ENCODE measurements around the gene IKZF3.

Gene IKZF3

DNA sequence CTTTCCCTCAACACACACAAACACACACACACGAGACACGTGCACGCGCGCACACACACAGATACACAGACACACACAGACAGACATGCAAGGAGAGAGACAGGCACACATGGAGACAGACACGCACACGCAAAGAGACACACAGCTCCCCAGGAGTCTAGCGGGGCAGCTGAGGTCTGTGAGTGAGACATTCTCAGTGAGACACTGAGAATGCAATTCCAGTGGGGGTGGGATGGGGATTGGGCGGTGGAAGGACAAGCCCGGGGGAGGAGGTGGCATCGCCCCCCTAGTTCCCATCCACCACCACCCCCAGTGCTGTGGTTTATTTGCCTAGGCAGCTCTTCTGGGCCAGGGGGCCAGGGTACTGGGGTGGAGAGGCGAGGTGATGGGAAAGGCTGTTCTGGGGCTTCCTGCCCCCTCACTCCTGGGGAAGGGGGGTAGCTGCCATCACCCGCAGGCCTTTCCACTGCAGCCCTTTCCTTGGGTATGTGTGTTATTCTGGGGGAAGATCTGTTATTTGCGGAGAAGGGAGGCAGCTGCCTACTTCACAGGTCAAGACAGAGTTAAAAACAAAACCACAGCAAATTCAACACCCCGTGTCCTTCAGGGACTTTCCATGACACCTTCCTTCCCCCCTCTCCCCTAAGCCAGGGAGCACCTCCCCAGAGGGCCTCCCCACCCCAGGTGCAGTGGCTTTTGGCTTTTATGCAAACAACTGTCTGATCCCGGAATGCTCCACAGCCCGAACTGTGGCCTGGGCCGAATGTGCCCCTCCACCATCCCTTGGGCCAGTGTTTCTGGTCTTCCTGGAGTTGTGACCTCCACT, 108.3 kb downstream of the IKZF3 start:
- Histone ChIP-seq H3K9me2 (replicated peaks; ENCODE audit: insufficient read depth, low read length) (no peaks in the 10 kb centered on the region), H2AFZ (ENCODE audit: low read depth, low read length, severe bottlenecking) (no peak overlapping the region), H3K9ac (ENCODE audit: low read length) (peak overlapping the region; percentile 92), H3F3A (ENCODE audit: insufficient read depth) (peaks cover 58% of the 10 kb centered on the region), H3K79me2 (ENCODE audit: insufficient read depth, low read length) (no peaks in the 10 kb centered on the region; the same call in none of the 2 replicates), H3K27me3 (ENCODE audit: low read length) (no peaks in the 10 kb centered on the region), H3K36me3 (ENCODE audit: low read length) (no peaks in the 10 kb centered on the region), H3K4me3 (ENCODE audit: insufficient read depth, low read length, poor library complexity, severe bottlenecking) (peak overlapping the region; percentile 48), H4K20me1 (ENCODE audit: low read depth, low read length) (no peaks in the 10 kb centered on the region), H3K9me3 (ENCODE audit: insufficient read depth, low read length) (no peaks in the 10 kb centered on the region), H3K27ac (ENCODE audit: low read depth, low read length) (peak overlapping the region; percentile 100), H3K4me2 (ENCODE audit: low read depth, low read length, poor library complexity, severe bottlenecking) (peak overlapping the region; percentile 96)
- TF ChIP-seq EZH2phosphoT487 (conservative IDR thresholded peaks at IDR 0.05; ENCODE audit: low read length), result no peak
- TF ChIP-seq, protein P1, sequence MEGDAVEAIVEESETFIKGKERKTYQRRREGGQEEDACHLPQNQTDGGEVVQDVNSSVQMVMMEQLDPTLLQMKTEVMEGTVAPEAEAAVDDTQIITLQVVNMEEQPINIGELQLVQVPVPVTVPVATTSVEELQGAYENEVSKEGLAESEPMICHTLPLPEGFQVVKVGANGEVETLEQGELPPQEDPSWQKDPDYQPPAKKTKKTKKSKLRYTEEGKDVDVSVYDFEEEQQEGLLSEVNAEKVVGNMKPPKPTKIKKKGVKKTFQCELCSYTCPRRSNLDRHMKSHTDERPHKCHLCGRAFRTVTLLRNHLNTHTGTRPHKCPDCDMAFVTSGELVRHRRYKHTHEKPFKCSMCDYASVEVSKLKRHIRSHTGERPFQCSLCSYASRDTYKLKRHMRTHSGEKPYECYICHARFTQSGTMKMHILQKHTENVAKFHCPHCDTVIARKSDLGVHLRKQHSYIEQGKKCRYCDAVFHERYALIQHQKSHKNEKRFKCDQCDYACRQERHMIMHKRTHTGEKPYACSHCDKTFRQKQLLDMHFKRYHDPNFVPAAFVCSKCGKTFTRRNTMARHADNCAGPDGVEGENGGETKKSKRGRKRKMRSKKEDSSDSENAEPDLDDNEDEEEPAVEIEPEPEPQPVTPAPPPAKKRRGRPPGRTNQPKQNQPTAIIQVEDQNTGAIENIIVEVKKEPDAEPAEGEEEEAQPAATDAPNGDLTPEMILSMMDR (IDR thresholded peaks at IDR 0.05; ENCODE audit: insufficient read depth, low read length, poor library complexity, severe bottlenecking), result no peak

- H3K27ac ChIP-seq (ENCODE audit: low read depth, low read length), result peak overlapping the region; percentile 100
These were observed 109.1 kb downstream of the IKZF3 start for GRCh38 chr17:39754958-39755553.

GRCh38 chr17:39754161-39754957, 109.8 kb downstream of the IKZF3 start:
- Histone ChIP-seq H3K9ac (ENCODE audit: low read length) (peak overlapping the region; percentile 92), H3K9me2 (replicated peaks; ENCODE audit: insufficient read depth, low read length) (no peaks in the 10 kb centered on the region), H3K9me3 (ENCODE audit: insufficient read depth, low read length) (no peaks in the 10 kb centered on the region), H2AFZ (ENCODE audit: low read depth, low read length, severe bottlenecking) (peak overlapping the region; percentile 91), H3F3A (ENCODE audit: insufficient read depth) (peaks cover 48% of the 10 kb centered on the region), H3K36me3 (ENCODE audit: low read length) (no peaks in the 10 kb centered on the region), H3K4me3 (ENCODE audit: insufficient read depth, low read length, poor library complexity, severe bottlenecking) (peak overlapping the region; percentile 48), H3K27me3 (ENCODE audit: low read length) (no peaks in the 10 kb centered on the region), H4K20me1 (ENCODE audit: low read depth, low read length) (no peaks in the 10 kb centered on the region), H3K4me2 (ENCODE audit: low read depth, low read length, poor library complexity, severe bottlenecking) (peak overlapping the region; percentile 96), H3K79me2 (ENCODE audit: insufficient read depth, low read length) (no peaks in the 10 kb centered on the region; the same call in 1 of the 2 replicates), H3K27ac (ENCODE audit: low read depth, low read length) (peak overlapping the region; percentile 100)
- no peak for TF ChIP-seq EZH2phosphoT487 (conservative IDR thresholded peaks at IDR 0.05; ENCODE audit: low read length)
- TF ChIP-seq, protein P1 (IDR thresholded peaks at IDR 0.05; ENCODE audit: insufficient read depth, low read length, poor library complexity, severe bottlenecking), result peak; percentile 41

More at GRCh38 chr17:39754958-39755553, 109.1 kb downstream of the IKZF3 start:
- H3K9ac ChIP-seq (ENCODE audit: low read length), result peak overlapping the region; percentile 92
- H3K4me2 ChIP-seq (ENCODE audit: low read depth, low read length, poor library complexity, severe bottlenecking), result peak overlapping the region; percentile 96
- TF ChIP-seq, protein P1 (IDR thresholded peaks at IDR 0.05; ENCODE audit: insufficient read depth, low read length, poor library complexity, severe bottlenecking), result no peak
- no peak for TF ChIP-seq EZH2phosphoT487 (conservative IDR thresholded peaks at IDR 0.05; ENCODE audit: low read length)
- no peaks in the 10 kb centered on the region for H3K36me3 ChIP-seq (ENCODE audit: low read length)
- H3K27me3 ChIP-seq (ENCODE audit: low read length), result no peaks in the 10 kb centered on the region
- H3K9me2 ChIP-seq (replicated peaks; ENCODE audit: insufficient read depth, low read length), result no peaks in the 10 kb centered on the region
- H3K79me2 ChIP-seq (ENCODE audit: insufficient read depth, low read length), result no peaks in the 10 kb centered on the region; the same call in none of the 2 replicates
- no peaks in the 10 kb centered on the region for H4K20me1 ChIP-seq (ENCODE audit: low read depth, low read length)
- no peak overlapping the region for H2AFZ ChIP-seq (ENCODE audit: low read depth, low read length, severe bottlenecking)
- peaks cover 54% of the 10 kb centered on the region for H3F3A ChIP-seq (ENCODE audit: insufficient read depth)
- peak overlapping the region; percentile 48 for H3K4me3 ChIP-seq (ENCODE audit: insufficient read depth, low read length, poor library complexity, severe bottlenecking)
- H3K9me3 ChIP-seq (ENCODE audit: insufficient read depth, low read length), result no peaks in the 10 kb centered on the region

Measured in SU-DHL-6 (cell line).